WTC11 (cell line): ENCODE data around the gene AKR1A1. TPM values are rescaled to one million over a fixed set of nuclear protein-coding genes. Genes with fewer than 3 reads are reported as not detected.

Source experiments
- ATAC-seq: fragments of 200-7000 bp; cut with Tn5 transposase; 2 replicates; pipeline ENCODE4 v1.10.0; 2021; ENCODE audit warnings: mild to moderate bottlenecking, moderate library complexity
- CTCF ChIA-PET: fragments of 300-600 bp; sonication (Branson Sonifier 250); formaldehyde crosslinking; loops from one replicate; lab custom pipeline; 2021; ENCODE audit warnings: antibody characterized with exemption; lab: Charles Lee
- POLR2A ChIA-PET: fragments of 350-600 bp; sonication (Branson Sonifier 250); formaldehyde crosslinking; loops from one replicate; lab custom pipeline; 2021; ENCODE audit warnings: antibody characterized with exemption; lab: Charles Lee
- DNase-seq: peaks from one replicate; pipeline ENCODE4 v3.0.0; 2021; ENCODE audit warnings: low spot score
- H3K27ac Mint-ChIP-seq: 2 replicates; pipeline ENCODE4 v1.8.0; 2021; ENCODE audit warnings: mixed read lengths
- H3K27me3 Mint-ChIP-seq: 2 replicates; pipeline ENCODE4 v1.8.0; 2021; ENCODE audit warnings: low read depth, mild to moderate bottlenecking, moderate library complexity, mixed read lengths
- H3K36me3 Mint-ChIP-seq: 2 replicates; pipeline ENCODE4 v1.8.0; 2021; ENCODE audit warnings: mixed read lengths
- H3K4me1 Mint-ChIP-seq: 2 replicates; pipeline ENCODE4 v1.8.0; 2022; ENCODE audit warnings: mixed read lengths
- H3K4me3 Mint-ChIP-seq: 2 replicates; pipeline ENCODE4 v1.8.0; 2021; ENCODE audit warnings: mild to moderate bottlenecking, moderate library complexity, mixed read lengths
- H3K9me3 Mint-ChIP-seq: 2 replicates; pipeline ENCODE4 v1.8.0; 2021; ENCODE audit warnings: mixed read lengths
- CBFB ChIP-seq: sonication (generic); formaldehyde crosslinking; IDR thresholded peaks from 2 replicates; pipeline ENCODE4 v1.8.1; 2022; ENCODE audit warnings: mild to moderate bottlenecking, low read depth, missing genetic modification reagents
- GABPB1 ChIP-seq: sonication (generic); formaldehyde crosslinking; IDR thresholded peaks from 2 replicates; pipeline ENCODE4 v1.8.1; 2023; ENCODE audit warnings: mild to moderate bottlenecking, missing genetic modification reagents
- NFE2L1 ChIP-seq: sonication (generic); formaldehyde crosslinking; IDR thresholded peaks from 2 replicates; pipeline ENCODE4 v1.8.1; 2023; ENCODE audit warnings: missing genetic modification reagents
- PRRX2 ChIP-seq: fragments of 250-450 bp; sonication (Bioruptor Pico); IDR thresholded peaks from 2 replicates; pipeline ENCODE4 v1.8.0; 2021; ENCODE audit warnings: mild to moderate bottlenecking
- SMAD3 ChIP-seq: sonication (generic); formaldehyde crosslinking; IDR thresholded peaks from 2 replicates; pipeline ENCODE4 v1.8.0; 2022; ENCODE audit warnings: missing genetic modification reagents, mild to moderate bottlenecking, borderline replicate concordance
- TEAD1 ChIP-seq: sonication (generic); formaldehyde crosslinking; IDR thresholded peaks from 2 replicates; pipeline ENCODE4 v1.8.0; 2022; ENCODE audit warnings: mild to moderate bottlenecking, missing genetic modification reagents
- TEAD4 ChIP-seq: sonication (generic); formaldehyde crosslinking; IDR thresholded peaks from 2 replicates; pipeline ENCODE4 v1.8.0; 2022; ENCODE audit warnings: mild to moderate bottlenecking, missing genetic modification reagents
- ZNF138 ChIP-seq: sonication (generic); formaldehyde crosslinking; conservative IDR thresholded peaks from 2 replicates; pipeline ENCODE4 v1.8.1; 2022; ENCODE audit warnings: mild to moderate bottlenecking, moderate library complexity, missing genetic modification reagents
- total RNA-seq: library from RNA; stranded (reverse); gene quantifications from 3 replicates; pipeline ENCODE4 v1.2.3, GENCODE V29; 2021
- TF ChIP-seq, protein P1 (sequence below): fragments of 250-450 bp; sonication (Bioruptor Pico); IDR thresholded peaks from 2 replicates; pipeline ENCODE4 v1.9.0; 2021; ENCODE audit warnings: mild to moderate bottlenecking, borderline replicate concordance
- TF ChIP-seq, protein P2 (sequence below): fragments of 250-450 bp; sonication (Bioruptor Pico); IDR thresholded peaks from 2 replicates; pipeline ENCODE4 v1.9.0; 2021; ENCODE audit warnings: mild to moderate bottlenecking
- TF ChIP-seq, protein P3 (sequence below): sonication (generic); formaldehyde crosslinking; IDR thresholded peaks from 2 replicates; pipeline ENCODE4 v1.8.1; 2023; ENCODE audit warnings: mild to moderate bottlenecking, moderate library complexity, missing genetic modification reagents
- TF ChIP-seq, protein P4 (sequence below): sonication (generic); formaldehyde crosslinking; IDR thresholded peaks from 2 replicates; pipeline ENCODE4 v1.8.1; 2022; ENCODE audit warnings: mild to moderate bottlenecking, missing genetic modification reagents, moderate library complexity, borderline replicate concordance
- TF ChIP-seq, protein P5 (sequence below): sonication (generic); formaldehyde crosslinking; IDR thresholded peaks from 2 replicates; pipeline ENCODE4 v1.8.1; 2023; ENCODE audit warnings: mild to moderate bottlenecking, missing genetic modification reagents, borderline replicate concordance
- TF ChIP-seq, protein P6 (sequence below): sonication (generic); formaldehyde crosslinking; IDR thresholded peaks from 2 replicates; pipeline ENCODE4 v1.8.1; 2023; ENCODE audit warnings: mild to moderate bottlenecking, missing genetic modification reagents
- TF ChIP-seq, protein P7 (sequence below): fragments of 250-450 bp; sonication (Bioruptor Pico); IDR thresholded peaks from 2 replicates; pipeline ENCODE4 v1.9.0; 2021; ENCODE audit warnings: mild to moderate bottlenecking

Gene AKR1A1
- total RNA-seq, 1 experiment from 2014 or later = 338 TPM

DNA sequence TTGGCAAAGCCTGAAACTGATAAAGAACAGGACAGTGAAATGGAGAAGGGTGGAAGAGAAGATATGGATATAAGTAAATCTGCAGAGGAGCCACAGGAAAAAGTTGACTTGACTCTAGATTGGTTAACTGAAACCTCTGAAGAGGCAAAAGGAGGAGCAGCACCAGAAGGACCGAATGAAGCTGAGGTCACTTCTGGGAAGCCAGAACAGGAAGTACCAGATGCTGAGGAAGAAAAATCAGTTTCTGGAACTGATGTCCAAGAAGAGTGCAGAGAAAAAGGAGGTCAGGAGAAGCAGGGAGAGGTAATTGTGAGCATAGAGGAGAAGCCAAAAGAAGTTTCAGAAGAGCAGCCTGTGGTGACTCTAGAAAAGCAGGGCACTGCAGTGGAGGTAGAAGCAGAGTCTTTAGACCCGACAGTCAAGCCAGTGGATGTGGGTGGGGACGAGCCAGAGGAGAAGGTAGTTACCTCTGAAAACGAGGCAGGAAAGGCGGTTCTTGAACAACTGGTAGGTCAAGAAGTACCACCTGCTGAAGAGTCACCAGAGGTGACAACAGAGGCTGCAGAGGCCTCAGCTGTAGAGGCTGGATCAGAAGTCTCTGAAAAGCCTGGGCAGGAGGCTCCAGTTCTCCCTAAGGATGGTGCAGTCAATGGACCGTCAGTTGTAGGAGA is 56.9 kb downstream of the AKR1A1 start:
- CTCF ChIA-PET = no interaction called here
- Mint-ChIP-seq H3K36me3 (peaks cover 77% of the 10 kb centered on the region), H3K4me1 (peaks cover 9% of the 10 kb centered on the region), H3K4me3 (no peak overlapping the region), H3K9me3 (no peaks in the 10 kb centered on the region), H3K27ac (peak overlapping the region; percentile 77), H3K27me3 (no peaks in the 10 kb centered on the region)
- DNase-seq (no peak), ATAC-seq (no peak)
- POLR2A ChIA-PET = no interaction called here
- TF ChIP-seq NFE2L1 (no peak), CBFB (CRISPR knock-in tag) (no peak), PRRX2 (CRISPR knock-in tag) (no peak), ZNF138 (CRISPR knock-in tag) (no peak), GABPB1 (CRISPR knock-in tag) (no peak), TEAD4 (CRISPR knock-in tag) (no peak)
- TF ChIP-seq, protein P1, sequence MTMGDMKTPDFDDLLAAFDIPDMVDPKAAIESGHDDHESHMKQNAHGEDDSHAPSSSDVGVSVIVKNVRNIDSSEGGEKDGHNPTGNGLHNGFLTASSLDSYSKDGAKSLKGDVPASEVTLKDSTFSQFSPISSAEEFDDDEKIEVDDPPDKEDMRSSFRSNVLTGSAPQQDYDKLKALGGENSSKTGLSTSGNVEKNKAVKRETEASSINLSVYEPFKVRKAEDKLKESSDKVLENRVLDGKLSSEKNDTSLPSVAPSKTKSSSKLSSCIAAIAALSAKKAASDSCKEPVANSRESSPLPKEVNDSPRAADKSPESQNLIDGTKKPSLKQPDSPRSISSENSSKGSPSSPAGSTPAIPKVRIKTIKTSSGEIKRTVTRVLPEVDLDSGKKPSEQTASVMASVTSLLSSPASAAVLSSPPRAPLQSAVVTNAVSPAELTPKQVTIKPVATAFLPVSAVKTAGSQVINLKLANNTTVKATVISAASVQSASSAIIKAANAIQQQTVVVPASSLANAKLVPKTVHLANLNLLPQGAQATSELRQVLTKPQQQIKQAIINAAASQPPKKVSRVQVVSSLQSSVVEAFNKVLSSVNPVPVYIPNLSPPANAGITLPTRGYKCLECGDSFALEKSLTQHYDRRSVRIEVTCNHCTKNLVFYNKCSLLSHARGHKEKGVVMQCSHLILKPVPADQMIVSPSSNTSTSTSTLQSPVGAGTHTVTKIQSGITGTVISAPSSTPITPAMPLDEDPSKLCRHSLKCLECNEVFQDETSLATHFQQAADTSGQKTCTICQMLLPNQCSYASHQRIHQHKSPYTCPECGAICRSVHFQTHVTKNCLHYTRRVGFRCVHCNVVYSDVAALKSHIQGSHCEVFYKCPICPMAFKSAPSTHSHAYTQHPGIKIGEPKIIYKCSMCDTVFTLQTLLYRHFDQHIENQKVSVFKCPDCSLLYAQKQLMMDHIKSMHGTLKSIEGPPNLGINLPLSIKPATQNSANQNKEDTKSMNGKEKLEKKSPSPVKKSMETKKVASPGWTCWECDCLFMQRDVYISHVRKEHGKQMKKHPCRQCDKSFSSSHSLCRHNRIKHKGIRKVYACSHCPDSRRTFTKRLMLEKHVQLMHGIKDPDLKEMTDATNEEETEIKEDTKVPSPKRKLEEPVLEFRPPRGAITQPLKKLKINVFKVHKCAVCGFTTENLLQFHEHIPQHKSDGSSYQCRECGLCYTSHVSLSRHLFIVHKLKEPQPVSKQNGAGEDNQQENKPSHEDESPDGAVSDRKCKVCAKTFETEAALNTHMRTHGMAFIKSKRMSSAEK = no peak
- TF ChIP-seq, protein P2, sequence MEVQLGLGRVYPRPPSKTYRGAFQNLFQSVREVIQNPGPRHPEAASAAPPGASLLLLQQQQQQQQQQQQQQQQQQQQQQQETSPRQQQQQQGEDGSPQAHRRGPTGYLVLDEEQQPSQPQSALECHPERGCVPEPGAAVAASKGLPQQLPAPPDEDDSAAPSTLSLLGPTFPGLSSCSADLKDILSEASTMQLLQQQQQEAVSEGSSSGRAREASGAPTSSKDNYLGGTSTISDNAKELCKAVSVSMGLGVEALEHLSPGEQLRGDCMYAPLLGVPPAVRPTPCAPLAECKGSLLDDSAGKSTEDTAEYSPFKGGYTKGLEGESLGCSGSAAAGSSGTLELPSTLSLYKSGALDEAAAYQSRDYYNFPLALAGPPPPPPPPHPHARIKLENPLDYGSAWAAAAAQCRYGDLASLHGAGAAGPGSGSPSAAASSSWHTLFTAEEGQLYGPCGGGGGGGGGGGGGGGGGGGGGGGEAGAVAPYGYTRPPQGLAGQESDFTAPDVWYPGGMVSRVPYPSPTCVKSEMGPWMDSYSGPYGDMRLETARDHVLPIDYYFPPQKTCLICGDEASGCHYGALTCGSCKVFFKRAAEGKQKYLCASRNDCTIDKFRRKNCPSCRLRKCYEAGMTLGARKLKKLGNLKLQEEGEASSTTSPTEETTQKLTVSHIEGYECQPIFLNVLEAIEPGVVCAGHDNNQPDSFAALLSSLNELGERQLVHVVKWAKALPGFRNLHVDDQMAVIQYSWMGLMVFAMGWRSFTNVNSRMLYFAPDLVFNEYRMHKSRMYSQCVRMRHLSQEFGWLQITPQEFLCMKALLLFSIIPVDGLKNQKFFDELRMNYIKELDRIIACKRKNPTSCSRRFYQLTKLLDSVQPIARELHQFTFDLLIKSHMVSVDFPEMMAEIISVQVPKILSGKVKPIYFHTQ (CRISPR knock-in tag) = no peak
- TF ChIP-seq, protein P3, sequence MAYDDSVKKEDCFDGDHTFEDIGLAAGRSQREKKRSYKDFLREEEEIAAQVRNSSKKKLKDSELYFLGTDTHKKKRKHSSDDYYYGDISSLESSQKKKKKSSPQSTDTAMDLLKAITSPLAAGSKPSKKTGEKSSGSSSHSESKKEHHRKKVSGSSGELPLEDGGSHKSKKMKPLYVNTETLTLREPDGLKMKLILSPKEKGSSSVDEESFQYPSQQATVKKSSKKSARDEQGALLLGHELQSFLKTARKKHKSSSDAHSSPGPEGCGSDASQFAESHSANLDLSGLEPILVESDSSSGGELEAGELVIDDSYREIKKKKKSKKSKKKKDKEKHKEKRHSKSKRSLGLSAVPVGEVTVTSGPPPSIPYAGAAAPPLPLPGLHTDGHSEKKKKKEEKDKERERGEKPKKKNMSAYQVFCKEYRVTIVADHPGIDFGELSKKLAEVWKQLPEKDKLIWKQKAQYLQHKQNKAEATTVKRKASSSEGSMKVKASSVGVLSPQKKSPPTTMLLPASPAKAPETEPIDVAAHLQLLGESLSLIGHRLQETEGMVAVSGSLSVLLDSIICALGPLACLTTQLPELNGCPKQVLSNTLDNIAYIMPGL (CRISPR knock-in tag) = no peak
- TF ChIP-seq, protein P4, sequence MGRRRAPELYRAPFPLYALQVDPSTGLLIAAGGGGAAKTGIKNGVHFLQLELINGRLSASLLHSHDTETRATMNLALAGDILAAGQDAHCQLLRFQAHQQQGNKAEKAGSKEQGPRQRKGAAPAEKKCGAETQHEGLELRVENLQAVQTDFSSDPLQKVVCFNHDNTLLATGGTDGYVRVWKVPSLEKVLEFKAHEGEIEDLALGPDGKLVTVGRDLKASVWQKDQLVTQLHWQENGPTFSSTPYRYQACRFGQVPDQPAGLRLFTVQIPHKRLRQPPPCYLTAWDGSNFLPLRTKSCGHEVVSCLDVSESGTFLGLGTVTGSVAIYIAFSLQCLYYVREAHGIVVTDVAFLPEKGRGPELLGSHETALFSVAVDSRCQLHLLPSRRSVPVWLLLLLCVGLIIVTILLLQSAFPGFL = no peak

DNA sequence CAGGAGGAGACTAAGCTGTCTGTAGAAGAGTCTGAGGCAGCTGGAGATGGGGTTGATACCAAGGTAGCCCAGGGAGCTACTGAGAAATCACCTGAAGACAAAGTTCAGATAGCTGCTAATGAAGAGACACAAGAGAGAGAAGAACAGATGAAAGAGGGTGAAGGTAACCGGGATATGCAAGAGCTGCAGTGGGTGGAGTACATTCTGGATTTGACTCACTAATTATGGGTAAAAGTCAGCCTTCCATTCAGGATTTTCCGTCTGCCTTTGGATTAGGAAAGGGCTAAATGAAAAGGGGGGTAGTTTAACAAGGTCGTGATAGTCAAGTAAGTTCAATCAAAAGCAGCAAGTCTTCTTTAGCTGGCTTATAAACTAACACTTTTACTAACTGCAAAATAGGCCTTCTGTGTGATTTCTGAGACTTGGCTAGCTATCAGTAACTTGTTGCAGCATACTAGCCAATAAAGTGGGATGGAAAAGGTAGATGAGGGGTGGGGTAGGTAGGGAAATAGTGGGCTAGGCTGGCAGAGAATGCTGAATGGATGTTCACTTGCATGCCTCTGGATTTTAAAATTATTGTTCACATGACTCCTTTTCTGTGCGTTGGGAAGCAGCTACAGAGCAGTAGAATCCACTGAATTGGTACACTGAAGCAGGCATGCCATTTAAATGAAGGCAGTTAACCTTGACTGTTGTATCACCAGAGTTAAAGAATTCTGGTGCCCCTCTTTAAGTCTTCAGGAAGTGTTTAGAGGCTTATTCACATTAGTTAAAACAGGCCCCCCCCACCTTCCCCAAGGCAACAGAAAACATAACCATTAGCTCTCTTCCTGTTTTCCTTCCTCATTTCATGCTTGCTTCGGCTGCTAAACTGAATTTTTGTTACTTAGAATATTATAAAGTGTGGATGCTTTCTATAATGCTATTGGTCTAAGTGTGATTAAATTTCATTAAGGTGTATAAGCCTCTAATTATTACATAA is 57.8 kb downstream of the AKR1A1 start:
- Mint-ChIP-seq H3K27me3 (no peaks in the 10 kb centered on the region), H3K4me1 (peaks cover 9% of the 10 kb centered on the region), H3K27ac (peak overlapping the region; percentile 57), H3K4me3 (no peak overlapping the region), H3K9me3 (no peaks in the 10 kb centered on the region), H3K36me3 (peaks cover 81% of the 10 kb centered on the region)
- ATAC-seq (no peak), DNase-seq (no peak)
- POLR2A ChIA-PET = no interaction called here
- CTCF ChIA-PET = interaction anchor here (0.6 kb wide), 1 partner anchor 274 kb away, joined by 3 read pairs; no protein-coding TSS in a partner anchor
- TF ChIP-seq TEAD1 (CRISPR knock-in tag) (no peak), SMAD3 (no peak)
- TF ChIP-seq, protein P5, sequence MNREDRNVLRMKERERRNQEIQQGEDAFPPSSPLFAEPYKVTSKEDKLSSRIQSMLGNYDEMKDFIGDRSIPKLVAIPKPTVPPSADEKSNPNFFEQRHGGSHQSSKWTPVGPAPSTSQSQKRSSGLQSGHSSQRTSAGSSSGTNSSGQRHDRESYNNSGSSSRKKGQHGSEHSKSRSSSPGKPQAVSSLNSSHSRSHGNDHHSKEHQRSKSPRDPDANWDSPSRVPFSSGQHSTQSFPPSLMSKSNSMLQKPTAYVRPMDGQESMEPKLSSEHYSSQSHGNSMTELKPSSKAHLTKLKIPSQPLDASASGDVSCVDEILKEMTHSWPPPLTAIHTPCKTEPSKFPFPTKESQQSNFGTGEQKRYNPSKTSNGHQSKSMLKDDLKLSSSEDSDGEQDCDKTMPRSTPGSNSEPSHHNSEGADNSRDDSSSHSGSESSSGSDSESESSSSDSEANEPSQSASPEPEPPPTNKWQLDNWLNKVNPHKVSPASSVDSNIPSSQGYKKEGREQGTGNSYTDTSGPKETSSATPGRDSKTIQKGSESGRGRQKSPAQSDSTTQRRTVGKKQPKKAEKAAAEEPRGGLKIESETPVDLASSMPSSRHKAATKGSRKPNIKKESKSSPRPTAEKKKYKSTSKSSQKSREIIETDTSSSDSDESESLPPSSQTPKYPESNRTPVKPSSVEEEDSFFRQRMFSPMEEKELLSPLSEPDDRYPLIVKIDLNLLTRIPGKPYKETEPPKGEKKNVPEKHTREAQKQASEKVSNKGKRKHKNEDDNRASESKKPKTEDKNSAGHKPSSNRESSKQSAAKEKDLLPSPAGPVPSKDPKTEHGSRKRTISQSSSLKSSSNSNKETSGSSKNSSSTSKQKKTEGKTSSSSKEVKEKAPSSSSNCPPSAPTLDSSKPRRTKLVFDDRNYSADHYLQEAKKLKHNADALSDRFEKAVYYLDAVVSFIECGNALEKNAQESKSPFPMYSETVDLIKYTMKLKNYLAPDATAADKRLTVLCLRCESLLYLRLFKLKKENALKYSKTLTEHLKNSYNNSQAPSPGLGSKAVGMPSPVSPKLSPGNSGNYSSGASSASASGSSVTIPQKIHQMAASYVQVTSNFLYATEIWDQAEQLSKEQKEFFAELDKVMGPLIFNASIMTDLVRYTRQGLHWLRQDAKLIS (CRISPR knock-in tag) = no peak
- TF ChIP-seq, protein P6, sequence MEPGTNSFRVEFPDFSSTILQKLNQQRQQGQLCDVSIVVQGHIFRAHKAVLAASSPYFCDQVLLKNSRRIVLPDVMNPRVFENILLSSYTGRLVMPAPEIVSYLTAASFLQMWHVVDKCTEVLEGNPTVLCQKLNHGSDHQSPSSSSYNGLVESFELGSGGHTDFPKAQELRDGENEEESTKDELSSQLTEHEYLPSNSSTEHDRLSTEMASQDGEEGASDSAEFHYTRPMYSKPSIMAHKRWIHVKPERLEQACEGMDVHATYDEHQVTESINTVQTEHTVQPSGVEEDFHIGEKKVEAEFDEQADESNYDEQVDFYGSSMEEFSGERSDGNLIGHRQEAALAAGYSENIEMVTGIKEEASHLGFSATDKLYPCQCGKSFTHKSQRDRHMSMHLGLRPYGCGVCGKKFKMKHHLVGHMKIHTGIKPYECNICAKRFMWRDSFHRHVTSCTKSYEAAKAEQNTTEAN = no peak
- TF ChIP-seq, protein P7, sequence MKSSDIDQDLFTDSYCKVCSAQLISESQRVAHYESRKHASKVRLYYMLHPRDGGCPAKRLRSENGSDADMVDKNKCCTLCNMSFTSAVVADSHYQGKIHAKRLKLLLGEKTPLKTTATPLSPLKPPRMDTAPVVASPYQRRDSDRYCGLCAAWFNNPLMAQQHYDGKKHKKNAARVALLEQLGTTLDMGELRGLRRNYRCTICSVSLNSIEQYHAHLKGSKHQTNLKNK (CRISPR knock-in tag) = no peak
